HG03521 (cell line): ENCODE measurements around the gene ZNF557.
"Not testable (repeated sequence)": the region's sequence is repeated elsewhere in the genome, so short reads cannot be mapped to it uniquely, and the experiment has no call there.

ENCODE experiments used
- ATAC-seq: cut with Tn5 transposase; IDR thresholded peaks from one replicate; pipeline ENCODE4 v1.9.1; 2021; ENCODE audit warnings: mild to moderate bottlenecking, moderate library complexity; ENCODE audit not compliant: unreplicated experiment

Gene ZNF557

DNA sequence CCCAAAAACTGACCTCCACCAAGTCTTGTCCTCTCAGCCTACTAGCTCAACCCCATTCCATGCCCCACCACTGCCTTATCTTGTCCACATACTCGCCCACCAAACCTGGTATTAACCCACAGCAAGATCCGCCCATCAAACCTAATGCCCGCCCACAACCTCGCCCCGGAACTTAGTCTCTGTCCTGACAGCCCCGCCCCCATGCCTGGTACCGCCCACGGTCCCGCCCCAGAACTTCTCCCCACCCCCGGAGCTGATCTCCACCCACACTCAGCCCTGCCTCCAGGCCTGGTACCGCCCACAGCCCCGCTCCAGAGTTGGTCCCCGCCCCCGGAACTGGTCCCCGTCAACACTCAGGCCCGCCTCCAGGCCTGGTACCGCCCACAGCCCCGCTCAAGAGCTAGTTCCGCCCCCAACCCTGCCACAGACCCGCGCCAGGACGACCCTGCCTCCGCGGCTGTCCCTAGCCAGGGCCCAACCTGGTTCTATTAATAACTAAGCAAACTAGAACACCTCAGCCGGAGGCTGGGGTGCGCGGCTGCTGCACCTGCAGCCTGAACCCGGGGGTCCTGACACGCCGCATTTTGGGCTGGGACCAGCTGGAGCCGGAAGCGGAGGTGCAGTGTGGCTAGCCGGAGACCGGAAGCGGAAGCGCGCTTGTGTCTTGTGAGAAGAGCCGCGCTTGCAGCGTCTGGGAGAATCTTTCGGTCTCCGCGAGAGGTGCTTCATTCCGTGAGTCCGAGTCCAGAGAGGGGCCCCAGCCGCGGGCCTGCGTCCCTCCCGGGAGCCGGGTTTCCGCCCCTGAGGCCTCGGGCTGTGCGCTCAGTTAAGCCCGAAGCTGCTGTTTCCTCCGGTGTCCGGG lies at the start of gene ZNF557:
TSS of gene ZNF557 (plus strand) at position 662 of the 862 bp plus-strand sequence. CDS start 5,372 bp downstream, outside the sequence.
- ATAC-seq, result peak; percentile 93

DNA sequence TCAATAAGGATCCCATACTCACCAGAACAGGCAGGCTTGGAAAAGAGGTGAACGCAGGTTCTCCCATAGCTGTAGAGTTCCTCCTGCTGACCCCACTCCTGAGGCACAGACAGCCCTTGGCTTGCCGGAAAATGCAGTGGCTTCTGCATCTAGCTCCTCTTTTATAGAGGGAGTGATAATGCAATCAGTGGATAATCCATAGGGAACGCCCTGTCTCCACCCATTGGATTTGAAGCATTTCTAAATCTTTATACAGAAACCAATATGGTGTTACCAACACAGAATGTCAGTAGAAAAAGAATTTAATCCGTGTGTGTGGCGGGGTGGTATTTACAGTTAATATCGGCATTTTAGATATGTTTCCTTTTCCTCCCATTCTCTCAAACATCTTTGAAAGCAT lies 48.2 kb upstream of the ZNF557 start, which contains the start of gene MBD3L2B:
TSS of gene MBD3L2B (minus strand) at position 101 of the 400 bp plus-strand sequence. CDS start at position 67, 34 bp downstream.
- not testable (repeated sequence) for ATAC-seq

DNA sequence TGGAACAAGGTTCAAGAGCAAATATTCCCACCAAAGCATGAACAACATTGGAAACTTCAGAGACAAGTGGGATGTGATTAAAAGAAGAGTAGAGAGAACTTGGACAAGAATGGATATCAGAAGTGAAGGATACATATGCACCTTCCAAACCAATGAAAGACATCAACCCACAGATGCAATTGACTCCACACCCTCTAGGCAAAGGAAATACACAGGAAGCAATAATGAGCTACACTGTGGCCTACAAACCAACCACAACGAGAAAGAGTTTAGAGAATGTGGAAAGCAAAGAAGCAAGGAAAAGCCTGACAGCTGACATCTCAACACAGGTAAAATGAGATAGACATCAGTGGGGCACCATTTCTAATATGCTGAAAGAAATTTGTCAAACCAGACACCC lies 40.7 kb upstream of the ZNF557 start:
- not testable (repeated sequence) for ATAC-seq

DNA sequence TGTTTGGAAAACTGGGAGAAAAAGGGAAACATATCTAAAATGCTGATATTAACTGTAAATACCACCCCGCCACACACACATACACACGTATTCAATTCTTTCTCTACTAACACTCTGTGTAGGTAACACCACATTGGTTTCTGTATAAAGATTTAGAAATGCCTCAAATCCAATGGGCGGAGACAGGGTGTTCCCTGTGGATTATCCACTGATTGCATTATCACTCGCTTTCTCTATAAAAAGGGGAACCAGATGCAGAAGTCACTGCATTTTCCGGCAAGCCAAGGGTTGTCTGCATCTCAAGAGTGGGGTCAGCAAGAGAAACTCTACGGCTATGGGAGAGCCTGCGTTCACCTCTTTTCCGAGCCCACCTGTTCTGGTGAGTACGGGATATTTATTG lies 39.2 kb upstream of the ZNF557 start, which contains the start of gene MBD3L5:
TSS of gene MBD3L5 (plus strand) at position 301 of the 400 bp plus-strand sequence. CDS start at position 335, 34 bp downstream.
- ATAC-seq, result not testable (repeated sequence)

GRCh38 chr19:7040079-7040478 lies 29.4 kb upstream of the ZNF557 start, which contains the start of gene MBD3L4:
Gene MBD3L4 (minus strand): TSS chr19:7040179. CDS start chr19:7040144, 35 bp downstream.
- ATAC-seq, result not testable (repeated sequence)

GRCh38 chr19:7041563-7041962 lies 27.9 kb upstream of the ZNF557 start:
- ATAC-seq, result not testable (repeated sequence)

DNA sequence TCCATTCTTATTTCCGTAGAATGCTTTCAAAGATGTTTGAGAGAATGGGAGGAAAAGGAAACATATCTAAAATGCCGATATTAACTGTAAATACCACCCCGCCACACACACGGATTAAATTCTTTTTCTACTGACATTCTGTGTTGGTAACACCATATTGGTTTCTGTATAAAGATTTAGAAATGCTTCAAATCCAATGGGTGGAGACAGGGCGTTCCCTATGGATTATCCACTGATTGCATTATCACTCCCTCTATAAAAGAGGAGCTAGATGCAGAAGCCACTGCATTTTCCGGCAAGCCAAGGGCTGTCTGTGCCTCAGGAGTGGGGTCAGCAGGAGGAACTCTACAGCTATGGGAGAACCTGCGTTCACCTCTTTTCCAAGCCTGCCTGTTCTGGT lies 20.5 kb upstream of the ZNF557 start, which contains the start of gene MBD3L2:
TSS of gene MBD3L2 (plus strand) at position 301 of the 400 bp plus-strand sequence. CDS start at position 354, 53 bp downstream.
- not testable (repeated sequence) for ATAC-seq

DNA sequence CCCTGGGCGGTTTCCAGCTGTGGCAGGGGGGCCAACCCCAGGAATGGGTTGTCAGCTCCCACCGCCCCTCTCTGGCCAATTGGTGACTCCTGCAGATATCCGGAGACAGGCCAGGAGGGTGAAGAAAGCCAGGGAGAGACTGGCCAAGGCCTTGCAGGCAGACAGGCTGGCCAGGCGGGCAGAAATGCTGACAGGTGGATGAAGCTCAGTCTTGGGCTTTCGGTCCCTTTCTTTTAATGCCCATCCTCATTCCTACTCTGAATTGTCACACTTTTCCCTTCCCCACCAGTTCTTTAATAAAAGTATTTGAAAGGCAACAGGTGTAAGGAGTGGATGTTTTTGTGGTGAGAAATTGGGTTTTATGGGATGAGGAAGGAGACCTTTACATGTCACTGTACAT lies 18.1 kb upstream of the ZNF557 start:
- not testable (repeated sequence) for ATAC-seq

DNA sequence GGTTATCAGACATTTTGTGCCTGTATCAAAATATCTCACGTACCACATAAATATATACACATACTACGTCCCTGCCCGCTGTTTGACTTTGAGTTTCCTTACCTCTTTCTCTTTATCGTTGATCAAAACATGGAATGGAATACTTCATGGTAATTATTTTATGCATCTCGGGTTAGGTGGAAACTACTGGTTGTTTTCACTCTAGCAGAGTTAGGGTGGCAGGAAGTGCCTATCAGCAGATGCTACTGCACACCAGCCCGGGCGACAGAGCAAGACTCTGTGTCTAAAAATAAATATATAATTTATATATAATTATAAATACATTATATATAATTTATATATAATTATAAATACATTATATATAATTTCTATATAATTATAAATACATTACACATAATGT lies 16.6 kb upstream of the ZNF557 start:
- ATAC-seq, result not testable (repeated sequence)

- ATAC-seq, result not testable (repeated sequence)
These were observed 14.7 kb upstream of the ZNF557 start for GRCh38 chr19:7054635-7055368.

- ATAC-seq, result not testable (repeated sequence)
These were observed 13.8 kb upstream of the ZNF557 start for GRCh38 chr19:7055679-7056078.

DNA sequence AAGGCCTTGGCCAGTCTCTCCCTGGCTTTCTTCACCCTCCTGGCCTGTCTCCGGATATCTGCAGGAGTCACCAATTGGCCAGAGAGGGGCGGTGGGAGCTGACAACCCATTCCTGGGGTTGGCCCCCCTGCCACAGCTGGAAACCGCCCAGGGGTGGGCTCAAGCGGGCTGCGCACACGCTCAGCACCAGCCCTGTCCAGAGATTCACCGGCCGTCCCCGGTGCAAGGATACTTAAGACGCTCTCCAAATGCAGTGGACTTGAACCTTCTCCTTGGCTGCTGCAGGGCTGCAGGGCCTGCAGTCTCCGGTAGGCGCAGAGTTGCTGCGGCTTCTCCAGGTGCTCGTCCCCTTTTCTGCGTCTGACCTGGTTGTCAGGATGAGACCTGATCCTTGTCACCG lies 13.1 kb upstream of the ZNF557 start:
- ATAC-seq, result not testable (repeated sequence)

DNA sequence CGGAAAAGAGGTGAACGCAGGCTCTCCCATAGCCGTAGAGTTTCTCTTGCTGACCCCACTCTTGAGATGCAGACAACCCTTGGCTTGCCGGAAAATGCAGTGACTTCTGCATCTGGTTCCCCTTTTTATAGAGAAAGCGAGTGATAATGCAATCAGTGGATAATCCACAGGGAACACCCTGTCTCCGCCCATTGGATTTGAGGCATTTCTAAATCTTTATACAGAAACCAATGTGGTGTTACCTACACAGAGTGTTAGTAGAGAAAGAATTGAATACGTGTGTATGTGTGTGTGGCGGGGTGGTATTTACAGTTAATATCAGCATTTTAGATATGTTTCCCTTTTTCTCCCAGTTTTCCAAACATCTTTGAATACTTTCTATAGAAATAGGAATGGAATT lies 10.9 kb upstream of the ZNF557 start, which contains the start of gene MBD3L3:
TSS of gene MBD3L3 (minus strand) at position 101 of the 400 bp plus-strand sequence. CDS start at position 30, 71 bp downstream.
- not testable (repeated sequence) for ATAC-seq

- ATAC-seq, result not testable (repeated sequence)
These were observed 9.5 kb upstream of the ZNF557 start for GRCh38 chr19:7059977-7060376.

GRCh38 chr19:7063339-7063738 lies 6.2 kb upstream of the ZNF557 start:
- ATAC-seq, result no peak

- ATAC-seq, result no peak
These were observed 5.6 kb upstream of the ZNF557 start for GRCh38 chr19:7063764-7064418.

DNA sequence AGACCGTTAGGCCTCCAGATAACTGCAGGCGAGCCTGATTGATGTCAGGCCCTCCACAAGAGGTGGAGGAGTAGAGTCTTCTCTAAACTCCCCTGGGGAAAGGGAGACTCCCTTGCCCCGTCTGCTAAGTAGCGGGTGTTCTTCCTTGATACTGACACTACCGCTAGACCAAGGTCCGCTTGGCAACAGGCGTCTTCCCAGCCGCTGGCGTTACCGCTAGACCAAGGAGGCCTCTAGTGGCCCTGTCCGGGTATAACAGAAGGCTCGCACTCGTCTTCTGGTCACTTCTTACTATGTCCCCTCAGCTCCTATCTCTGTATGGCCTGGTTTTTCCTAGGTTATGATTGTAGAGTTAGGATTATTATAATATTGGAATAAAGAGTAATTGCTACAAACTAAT lies 2.4 kb upstream of the ZNF557 start:
- ATAC-seq, result not testable (repeated sequence)

GRCh38 chr19:7067716-7068115 lies 1.8 kb upstream of the ZNF557 start:
- no peak for ATAC-seq

GRCh38 chr19:7068599-7068998 lies 904 bp upstream of the ZNF557 start:
- no peak for ATAC-seq

DNA sequence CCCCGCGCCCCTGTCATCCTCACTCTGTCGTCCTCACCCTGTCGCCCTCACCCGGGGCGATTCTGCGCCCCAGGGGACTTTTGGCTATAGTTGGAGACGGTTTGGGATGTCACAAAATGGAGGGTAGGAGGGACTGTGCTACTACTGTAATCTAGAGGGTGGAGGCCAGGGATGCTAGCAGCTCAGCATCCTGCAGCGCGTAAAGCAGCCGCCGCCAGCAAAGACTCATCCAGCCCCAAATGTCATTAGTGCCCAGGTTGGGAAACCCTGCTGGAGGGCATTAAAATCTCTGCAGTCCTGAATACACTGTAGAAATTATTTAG lies 362 bp downstream of the ZNF557 start:
- no peak for ATAC-seq

DNA sequence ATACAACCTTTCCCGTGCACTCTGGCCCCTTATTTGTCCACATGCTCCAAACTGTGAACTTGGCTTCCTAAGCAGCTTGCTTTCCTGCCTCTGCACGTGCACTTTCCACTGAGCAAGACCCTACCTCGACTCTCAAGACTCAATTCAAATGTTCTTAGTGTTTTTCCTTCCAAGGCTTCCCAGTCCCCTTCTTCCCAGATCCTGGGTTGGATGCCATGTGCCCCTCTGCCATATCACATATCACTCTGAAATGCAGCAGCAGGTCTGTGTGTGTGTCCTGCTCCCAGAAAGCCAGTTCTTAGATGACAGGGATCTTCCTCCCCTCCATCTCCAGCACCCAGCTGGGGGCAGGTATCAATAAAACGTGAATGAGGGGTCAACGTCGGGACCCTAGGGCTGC lies 3.0 kb downstream of the ZNF557 start:
- no peak for ATAC-seq
